HEK293T (cell line): ENCODE measurements around the gene TECTA.
"Not testable (repeated sequence)": the region's sequence is repeated elsewhere in the genome, so short reads cannot be mapped to it uniquely, and the experiment has no call there.

Source experiments
- CTCF ChIA-PET: fragments of 350-600 bp; formaldehyde crosslinking; extraction: SDS; loops from one replicate; lab custom pipeline; 2021; ENCODE audit warnings: antibody characterized with exemption, inconsistent platforms; lab: Yijun Ruan, JAX
- POLR2A ChIA-PET: fragments of 350-600 bp; formaldehyde crosslinking; extraction: SDS; loops from one replicate; lab custom pipeline; 2020; ENCODE audit warnings: antibody characterized with exemption, inconsistent platforms; lab: Yijun Ruan, JAX
- DNase-seq: peaks from one replicate; pipeline ENCODE4 v3.0.0; 2012; ENCODE audit warnings: mixed read lengths; ENCODE audit errors: extremely low spot score
- ARNT ChIP-seq: fragments of 450-650 bp; IDR thresholded peaks from 2 replicates; pipeline ENCODE4 v1.6.1; 2017; ENCODE audit warnings: mild to moderate bottlenecking
- BHLHE40 ChIP-seq: fragments of 450-650 bp; IDR thresholded peaks from 2 replicates; pipeline ENCODE4 v1.6.1; 2016; ENCODE audit warnings: mild to moderate bottlenecking, moderate library complexity, borderline replicate concordance
- CTBP1 ChIP-seq: fragments of 450-650 bp; IDR thresholded peaks from 2 replicates; pipeline ENCODE4 v1.6.1; 2016; ENCODE audit warnings: borderline replicate concordance
- ELF4 ChIP-seq: fragments of 450-650 bp; IDR thresholded peaks from 2 replicates; pipeline ENCODE4 v1.6.1; 2017; ENCODE audit warnings: antibody characterized with exemption
- FOXA1 ChIP-seq: fragments of 450-650 bp; IDR thresholded peaks from 2 replicates; pipeline ENCODE4 v1.6.1; 2016; ENCODE audit warnings: mild to moderate bottlenecking
- FOXK2 ChIP-seq: fragments of 450-650 bp; IDR thresholded peaks from 2 replicates; pipeline ENCODE4 v1.6.1; 2016; ENCODE audit warnings: mild to moderate bottlenecking
- FOXM1 ChIP-seq: fragments of 450-650 bp; IDR thresholded peaks from 2 replicates; pipeline ENCODE4 v1.6.1; 2017; ENCODE audit warnings: mild to moderate bottlenecking, borderline replicate concordance
- HDGF ChIP-seq: fragments of 450-650 bp; IDR thresholded peaks from 2 replicates; pipeline ENCODE4 v1.6.1; 2017; ENCODE audit warnings: antibody characterized with exemption, borderline replicate concordance
- L3MBTL2 ChIP-seq: fragments of 450-650 bp; conservative IDR thresholded peaks from 2 replicates; pipeline ENCODE4 v1.6.1; 2016; ENCODE audit warnings: mild to moderate bottlenecking
- LEF1 ChIP-seq: fragments of 450-650 bp; IDR thresholded peaks from 2 replicates; pipeline ENCODE4 v1.6.1; 2017; ENCODE audit warnings: mild to moderate bottlenecking, borderline replicate concordance
- NFRKB ChIP-seq: fragments of 450-650 bp; IDR thresholded peaks from 2 replicates; pipeline ENCODE4 v1.6.1; 2016; ENCODE audit warnings: mild to moderate bottlenecking, moderate library complexity
- SP1 ChIP-seq: fragments of 450-650 bp; IDR thresholded peaks from 2 replicates; pipeline ENCODE4 v1.6.1; 2017
- SUZ12 ChIP-seq: fragments of 450-650 bp; IDR thresholded peaks from 2 replicates; pipeline ENCODE4 v1.6.1; 2016; ENCODE audit warnings: mild to moderate bottlenecking
- TARDBP ChIP-seq: fragments of 450-650 bp; IDR thresholded peaks from 2 replicates; pipeline ENCODE4 v1.6.1; 2016
- ZNF384 ChIP-seq: fragments of 450-650 bp; IDR thresholded peaks from 2 replicates; pipeline ENCODE4 v1.6.1; 2016
- TF ChIP-seq, protein P1 (sequence below): fragments of 450-650 bp; IDR thresholded peaks from 2 replicates; pipeline ENCODE4 v1.6.1; 2016

The TECTA gene

DNA sequence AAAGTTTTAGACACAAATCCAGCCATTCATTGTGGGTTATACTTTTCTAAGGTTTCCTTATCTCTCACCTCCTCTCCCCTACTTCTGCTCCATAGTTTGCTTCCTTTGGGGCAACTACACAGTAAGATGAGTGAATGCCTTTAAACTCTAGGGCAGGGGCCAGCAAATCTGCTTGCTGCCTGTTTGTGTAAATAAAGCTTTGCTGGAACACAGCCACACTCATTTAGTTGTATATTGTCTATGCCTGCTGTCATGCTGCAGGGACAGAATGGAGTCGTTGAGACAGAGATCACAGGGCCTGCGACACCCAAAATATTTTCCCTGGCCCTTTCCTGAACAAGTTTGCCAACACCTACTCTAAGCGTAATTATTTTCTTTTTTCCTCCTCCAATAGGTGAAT is 58.7 kb downstream of the TECTA start:
- DNase-seq: no peak
- TF ChIP-seq ELF4: no peak
- ChIA-PET POLR2A (no interaction called here), CTCF (interaction anchor here (0.5 kb wide), 1 partner anchor 226 kb away, joined by 3 read pairs; no protein-coding TSS in a partner anchor)

GRCh38 chr11:121161349-121161917 is 60.4 kb downstream of the TECTA start:
- CTCF ChIA-PET: interaction anchor here (0.7 to 1.0 kb wide), 2 partner anchors 33 to 237 kb away, joined by 3 read pairs; no protein-coding TSS in a partner anchor
- TF ChIP-seq SP1: no peak
- TF ChIP-seq ZNF384: no peak
- no peak for TF ChIP-seq ARNT
- TF ChIP-seq, protein P1, sequence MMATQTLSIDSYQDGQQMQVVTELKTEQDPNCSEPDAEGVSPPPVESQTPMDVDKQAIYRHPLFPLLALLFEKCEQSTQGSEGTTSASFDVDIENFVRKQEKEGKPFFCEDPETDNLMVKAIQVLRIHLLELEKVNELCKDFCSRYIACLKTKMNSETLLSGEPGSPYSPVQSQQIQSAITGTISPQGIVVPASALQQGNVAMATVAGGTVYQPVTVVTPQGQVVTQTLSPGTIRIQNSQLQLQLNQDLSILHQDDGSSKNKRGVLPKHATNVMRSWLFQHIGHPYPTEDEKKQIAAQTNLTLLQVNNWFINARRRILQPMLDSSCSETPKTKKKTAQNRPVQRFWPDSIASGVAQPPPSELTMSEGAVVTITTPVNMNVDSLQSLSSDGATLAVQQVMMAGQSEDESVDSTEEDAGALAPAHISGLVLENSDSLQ: no peak
- TF ChIP-seq BHLHE40: no peak
- TF ChIP-seq TARDBP: no peak
- TF ChIP-seq NFRKB: no peak
- no peak for TF ChIP-seq FOXM1
- TF ChIP-seq LEF1: no peak
- no peak for TF ChIP-seq HDGF

GRCh38 chr11:121163658-121164308 is 62.7 kb downstream of the TECTA start:
- TF ChIP-seq FOXK2 (no peak), TARDBP (no peak), HDGF (no peak), L3MBTL2 (no peak), FOXM1 (no peak), NFRKB (no peak), SUZ12 (no peak), FOXA1 (no peak), ELF4 (no peak), BHLHE40 (no peak), CTBP1 (no peak), SP1 (no peak), LEF1 (no peak), ZNF384 (no peak), ARNT (no peak)
- TF ChIP-seq, protein P1: no peak
- ChIA-PET CTCF (interaction anchor here (1.5 kb wide), 1 partner anchor 31 kb away, joined by 3 read pairs; no protein-coding TSS in a partner anchor), POLR2A (no interaction called here)
- no peak for DNase-seq

More at GRCh38 chr11:121161349-121161917, 60.4 kb downstream of the TECTA start:
- no peak for DNase-seq
- POLR2A ChIA-PET: no interaction called here

DNA sequence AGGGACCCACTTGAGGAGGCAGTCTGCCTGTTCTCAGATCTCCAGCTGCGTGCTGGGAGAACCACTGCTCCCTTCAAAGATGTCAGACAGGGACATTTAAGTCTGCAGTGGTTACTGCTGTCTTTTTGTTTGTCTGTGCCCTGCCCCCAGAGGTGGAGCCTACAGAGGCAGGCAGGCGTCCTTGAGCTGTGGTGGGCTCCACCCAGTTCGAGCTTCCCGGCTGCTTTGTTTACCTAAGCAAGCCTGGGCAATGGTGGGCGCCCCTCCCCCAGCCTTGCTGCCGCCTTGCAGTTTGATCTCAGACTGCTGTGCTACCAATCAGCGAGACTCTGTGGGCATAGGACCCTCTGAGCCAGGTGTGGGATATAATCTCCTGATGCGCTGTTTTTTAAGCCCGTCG is 76.6 kb downstream of the TECTA start:
- CTCF ChIA-PET, POLR2A ChIA-PET: not testable (repeated sequence)

DNA sequence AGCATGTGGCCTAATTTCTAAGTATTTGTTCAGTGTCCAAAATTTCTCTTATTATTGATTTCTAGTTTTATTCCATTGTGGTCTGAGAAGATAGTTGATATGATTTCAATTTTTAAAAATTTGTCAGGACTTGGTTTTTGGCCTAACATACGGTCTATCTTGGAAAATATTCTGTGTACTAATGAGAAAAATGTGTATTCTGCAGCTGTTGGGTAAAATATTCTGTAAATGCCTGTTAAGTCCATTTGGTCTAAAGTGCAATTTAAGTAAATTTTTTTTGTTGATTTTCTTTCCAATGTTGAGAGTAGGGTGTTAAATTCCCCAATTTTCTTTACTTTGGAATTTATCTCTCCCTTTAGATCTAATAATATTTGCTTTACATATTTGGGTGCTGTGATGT is 78.3 kb downstream of the TECTA start:
- DNase-seq: no peak
- POLR2A ChIA-PET: no interaction called here
- TF ChIP-seq TARDBP (no peak), ELF4 (no peak), SP1 (no peak)
- CTCF ChIA-PET: interaction anchor here (1.5 kb wide), 1 partner anchor 15 kb away, joined by 10 read pairs; no protein-coding TSS in a partner anchor

More for the DNA sequence above, 76.6 kb downstream of the TECTA start:
- not testable (repeated sequence) for DNase-seq

DNA sequence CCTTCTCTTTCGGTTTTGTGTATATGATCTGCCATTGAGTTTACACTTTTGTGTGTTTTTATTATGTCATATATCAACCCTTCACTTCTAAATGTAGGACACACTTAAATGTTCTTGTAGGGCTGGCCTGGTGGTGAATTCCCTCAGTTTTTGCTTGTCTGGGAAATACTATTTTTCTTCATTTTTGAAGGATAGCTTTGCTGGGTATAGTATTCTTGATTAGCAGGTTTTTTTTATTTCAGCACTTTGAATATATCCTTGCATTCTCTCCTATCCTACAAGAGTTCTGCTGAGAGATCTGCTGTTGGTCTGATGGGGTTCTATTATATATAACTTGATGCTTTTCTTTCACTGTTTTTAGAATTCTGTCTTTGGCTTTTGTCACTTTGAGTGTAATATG is 79.1 kb downstream of the TECTA start:
- no peak for TF ChIP-seq FOXM1
- no peak for TF ChIP-seq SP1
- no peak for TF ChIP-seq ARNT
- no peak for TF ChIP-seq ZNF384
- TF ChIP-seq L3MBTL2: no peak
- TF ChIP-seq FOXA1: no peak
- no peak for TF ChIP-seq CTBP1
- TF ChIP-seq SUZ12: no peak
- no peak for TF ChIP-seq HDGF
- TF ChIP-seq FOXK2: no peak
- TF ChIP-seq, protein P1: no peak
- ChIA-PET POLR2A (no interaction called here), CTCF (interaction anchor here (1.5 kb wide), 1 partner anchor 15 kb away, joined by 10 read pairs; no protein-coding TSS in a partner anchor)
- no peak for DNase-seq

DNA sequence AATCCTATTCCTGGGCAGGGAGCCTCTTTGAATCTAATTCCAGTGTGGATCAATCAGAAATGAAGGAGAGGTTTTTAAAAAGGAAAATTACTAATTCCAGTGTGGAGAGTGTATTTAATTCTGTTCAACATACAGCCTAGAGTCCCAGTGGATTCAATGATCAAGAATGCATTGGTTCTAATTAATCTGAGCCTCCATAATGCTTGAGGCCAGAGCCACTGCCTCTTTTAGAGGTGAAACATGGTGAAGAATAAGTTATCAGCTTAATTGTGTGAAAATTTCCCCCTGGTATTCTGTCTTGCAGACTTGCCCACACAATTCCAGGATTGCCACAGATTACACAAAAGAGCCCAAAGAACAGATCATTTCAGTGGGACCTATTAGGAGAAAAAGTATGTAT is 87.7 kb downstream of the TECTA start:
- DNase-seq: no peak
- POLR2A ChIA-PET: no interaction called here
- TF ChIP-seq L3MBTL2 (no peak), ZNF384 (no peak), TARDBP (no peak), FOXA1 (no peak), FOXM1 (no peak)
- TF ChIP-seq, protein P1: no peak
- CTCF ChIA-PET: no interaction called here
